NCI-H82 treated with DMSO at 0.1 percent for 48 hours (cell line): ENCODE data around the gene MAP9.
"Not testable (repeated sequence)": the region's sequence is repeated elsewhere in the genome, so short reads cannot be mapped to it uniquely, and the experiment has no call there.

Experiments used
- DNase-seq: peaks from one replicate; lab custom pipeline; 2025; ENCODE audit not compliant: unreplicated experiment; lab: John Stamatoyannopoulos, UW

Gene MAP9

DNA sequence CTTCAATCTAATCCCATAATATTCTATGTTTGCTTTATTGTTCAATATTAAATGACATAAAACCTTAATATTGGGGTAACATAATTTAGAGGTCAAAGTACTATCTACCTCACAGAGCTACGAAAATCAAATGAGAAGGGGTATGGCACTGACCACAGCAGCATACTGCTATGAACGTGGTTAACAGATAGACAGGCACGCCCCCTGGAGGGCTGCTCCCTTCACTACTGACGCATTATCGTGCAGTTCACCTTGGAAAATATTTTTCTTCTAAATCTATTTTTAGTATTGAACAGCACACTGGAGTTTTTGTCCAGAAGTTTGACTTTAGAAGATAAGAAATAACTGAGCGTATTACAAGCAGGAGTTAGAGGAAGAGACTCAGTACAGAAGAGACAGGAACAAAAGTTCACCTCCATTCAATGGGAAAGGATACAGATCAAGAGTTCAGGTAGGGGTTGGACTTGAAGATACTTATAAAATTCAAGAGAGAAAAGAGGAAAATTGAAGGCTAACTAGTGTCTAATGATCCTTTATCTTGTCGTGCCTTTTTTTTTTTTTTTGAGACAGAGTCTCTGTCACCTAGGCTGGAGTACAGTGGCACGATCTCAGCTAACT, 22.7 kb downstream of the MAP9 start:
- DNase-seq = no peak

DNA sequence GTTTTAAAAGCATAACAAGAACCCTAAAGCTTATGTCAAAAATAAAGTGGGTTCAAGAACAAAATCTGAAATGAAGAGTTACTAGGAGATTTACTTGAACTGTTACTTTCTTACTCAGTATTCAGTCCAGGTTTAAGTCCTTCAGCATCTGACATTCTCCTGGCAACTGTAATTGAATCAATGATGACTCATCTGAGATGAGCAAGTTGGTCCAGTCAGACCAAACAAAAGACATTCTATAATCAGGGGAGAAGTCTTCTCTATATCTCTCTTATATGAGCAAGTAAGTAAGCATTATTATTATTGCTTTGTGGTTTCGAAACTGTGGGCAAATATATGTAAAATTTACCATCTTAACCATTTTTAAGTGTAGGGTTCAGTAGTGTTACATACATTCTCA, 34.6 kb downstream of the MAP9 start:
- no peak for DNase-seq

DNA sequence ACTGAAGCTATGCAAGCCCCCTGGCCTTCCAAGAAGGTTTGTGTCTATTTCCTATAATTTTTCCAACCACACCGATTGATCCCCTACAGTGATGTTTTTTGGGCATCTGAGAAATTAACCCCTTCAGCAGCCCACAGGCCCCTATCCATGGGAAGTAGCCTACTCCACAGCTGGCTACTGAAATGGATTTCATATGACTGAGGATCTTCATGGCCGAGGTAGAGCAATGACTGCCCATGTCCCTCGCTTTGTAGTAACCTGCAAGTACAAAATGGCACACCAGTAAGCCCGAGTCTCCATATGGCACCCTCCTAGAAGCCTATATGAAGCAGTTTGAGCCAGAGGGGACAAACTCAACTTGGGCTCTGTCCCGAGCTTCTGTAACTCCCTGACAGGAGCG, 36.8 kb downstream of the MAP9 start:
- no peak for DNase-seq

- DNase-seq = no peak
Observed at GRCh38 chr4:155339588-155339987, 37.2 kb downstream of the MAP9 start.

DNA sequence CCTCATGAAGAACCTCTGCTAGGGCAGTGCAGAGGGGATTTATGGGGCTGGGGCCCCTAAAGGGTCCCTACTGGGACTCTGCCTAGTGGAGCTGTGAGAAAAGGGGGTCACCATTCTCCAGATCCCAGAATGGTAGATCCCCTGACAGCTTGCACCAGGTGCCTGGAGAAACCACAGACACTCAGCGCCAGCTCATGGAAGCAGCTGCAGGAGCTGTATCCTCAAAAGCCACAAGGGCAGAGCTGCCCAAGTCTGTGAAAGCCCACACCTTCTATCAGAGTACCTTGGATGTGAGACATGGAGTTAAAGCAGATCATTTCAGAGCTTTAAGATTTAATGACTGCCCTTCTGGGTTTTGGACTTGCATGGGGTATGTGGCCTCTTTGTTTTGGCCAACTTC, 38.6 kb downstream of the MAP9 start:
- DNase-seq = no peak

- DNase-seq = no peak
Observed at GRCh38 chr4:155336242-155336641, 40.5 kb downstream of the MAP9 start.

GRCh38 chr4:155331478-155331877, 45.3 kb downstream of the MAP9 start:
- no peak for DNase-seq

DNA sequence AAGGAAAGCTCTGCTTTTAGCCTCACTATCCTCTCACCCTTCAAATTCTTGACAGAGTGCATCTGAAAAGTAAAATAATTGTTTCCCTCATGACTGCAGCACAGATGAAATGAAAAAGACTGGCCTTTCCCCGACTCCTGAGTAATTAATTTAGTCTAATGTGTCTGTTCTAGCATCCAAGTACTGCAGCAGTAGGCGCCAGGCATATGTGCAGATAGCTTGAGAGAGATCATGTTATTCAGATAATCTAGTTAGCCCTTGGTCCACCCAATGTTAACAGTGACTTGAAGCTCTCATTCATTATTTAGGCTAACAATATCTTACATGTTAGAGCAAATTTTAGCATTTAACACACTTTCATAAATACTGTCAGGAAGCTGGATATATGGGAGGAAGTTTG, 54.0 kb downstream of the MAP9 start:
- no peak for DNase-seq

GRCh38 chr4:155321006-155321405, 55.8 kb downstream of the MAP9 start:
- no peak for DNase-seq

- no peak for DNase-seq
Observed at GRCh38 chr4:155319516-155319915, 57.2 kb downstream of the MAP9 start.

DNA sequence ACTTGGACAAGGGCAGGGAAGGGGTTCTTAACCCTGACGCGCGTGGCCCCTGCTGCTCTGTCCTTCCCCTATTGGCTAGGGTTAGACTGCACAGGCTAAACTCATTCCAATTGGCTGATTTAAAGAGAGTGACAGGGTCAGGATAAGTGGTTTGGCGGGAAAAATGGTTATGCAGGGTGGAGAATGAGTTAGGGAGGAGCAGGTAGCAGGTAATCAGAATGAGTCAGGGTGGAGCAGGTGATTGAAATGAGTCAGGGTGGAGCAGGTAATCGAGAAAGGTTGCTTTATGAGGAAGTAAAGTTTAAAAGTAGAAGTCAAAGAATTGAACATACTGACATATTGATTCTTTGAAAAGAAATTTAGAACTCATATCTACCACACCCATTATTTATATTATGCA, 64.7 kb downstream of the MAP9 start:
- not testable (repeated sequence) for DNase-seq

GRCh38 chr4:155307731-155308277, 69.0 kb downstream of the MAP9 start:
- DNase-seq = no peak

DNA sequence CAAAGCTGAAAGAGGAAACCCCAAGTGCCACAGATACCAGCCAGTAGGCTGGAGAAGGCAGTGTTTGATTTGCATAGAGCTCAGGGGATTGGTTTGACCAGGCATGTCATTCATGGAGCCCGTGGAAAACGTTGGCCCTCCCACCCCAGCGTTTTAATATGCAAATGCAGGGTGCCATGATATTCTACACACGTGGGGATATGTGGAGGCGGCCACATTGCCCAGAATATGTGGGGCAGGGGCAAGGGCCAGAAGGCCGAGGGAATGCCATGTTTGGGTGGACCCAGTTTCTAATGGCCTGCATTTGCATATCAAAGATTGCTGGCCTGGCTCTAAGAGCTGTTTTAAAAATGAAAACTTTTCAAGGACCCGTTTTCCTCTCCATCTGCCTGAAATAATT, 71.1 kb downstream of the MAP9 start:
- no peak for DNase-seq

DNA sequence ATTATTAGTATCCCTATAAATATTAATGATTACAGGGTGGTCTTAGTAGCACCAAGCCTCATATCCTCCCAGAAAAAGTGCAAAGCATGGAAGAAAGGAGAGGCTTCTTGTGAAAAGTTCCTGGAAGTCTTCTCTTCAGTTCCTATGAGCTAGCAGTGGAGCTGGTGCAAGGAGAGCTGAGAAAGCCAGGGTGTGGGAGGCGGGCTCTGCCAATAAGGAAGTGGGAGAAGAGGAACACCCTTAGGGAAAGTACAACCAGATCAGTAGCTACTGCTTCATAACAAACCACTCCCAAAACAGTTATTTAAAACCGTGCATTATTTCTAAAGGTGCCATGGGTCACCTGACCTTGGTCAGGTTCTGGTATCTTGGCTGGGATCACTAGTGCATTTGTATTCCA, 72.4 kb downstream of the MAP9 start:
- DNase-seq = no peak

GRCh38 chr4:155299103-155299502, 77.7 kb downstream of the MAP9 start:
- DNase-seq = no peak
